ENCODE data around the gene SLC36A1.

SLC36A1 gene

GRCh38 chr5:151465476-151465875, 18.1 kb downstream of the SLC36A1 start:
- Histone ChIP-seq H3K9me3 (ENCODE audit: control insufficient read depth, insufficient read depth, low read length) (no peaks in the 10 kb centered on the region), H3K4me3 (ENCODE audit: low read length) (no peak overlapping the region), H3K27me3 (ENCODE audit: control insufficient read depth, insufficient read depth, low read length) (no peaks in the 10 kb centered on the region), H3K36me3 (ENCODE audit: control insufficient read depth, insufficient read depth, low read length) (peaks cover 3% of the 10 kb centered on the region; the same call in 1 of the 2 replicates), H3K4me1 (ENCODE audit: control insufficient read depth, insufficient read depth, low read length) (no peaks in the 10 kb centered on the region), H3K27ac (ENCODE audit: low read length) (no peak overlapping the region)
- WGBS (ENCODE audit: insufficient coverage, insufficient read length): no CpG with 5 or more reads among the region's 4 CpGs
- DNase-seq (ENCODE audit: low read depth, low spot score): no peak

- no peak for DNase-seq (ENCODE audit: low read depth, low spot score)
- Histone ChIP-seq H3K9me3 (ENCODE audit: control insufficient read depth, insufficient read depth, low read length) (no peaks in the 10 kb centered on the region), H3K36me3 (ENCODE audit: control insufficient read depth, insufficient read depth, low read length) (peaks cover 3% of the 10 kb centered on the region; the same call in 1 of the 2 replicates), H3K4me3 (ENCODE audit: low read length) (no peak overlapping the region), H3K27me3 (ENCODE audit: control insufficient read depth, insufficient read depth, low read length) (no peaks in the 10 kb centered on the region), H3K27ac (ENCODE audit: low read length) (no peak overlapping the region), H3K4me1 (ENCODE audit: control insufficient read depth, insufficient read depth, low read length) (no peaks in the 10 kb centered on the region)
- WGBS (ENCODE audit: insufficient coverage, insufficient read length): no CpG with 5 or more reads among the region's 8 CpGs
Observed at GRCh38 chr5:151467576-151467975, 20.2 kb downstream of the SLC36A1 start.

GRCh38 chr5:151469386-151469785, 22.0 kb downstream of the SLC36A1 start:
- no peaks in the 10 kb centered on the region for H3K9me3 ChIP-seq (ENCODE audit: control insufficient read depth, insufficient read depth, low read length)
- no peaks in the 10 kb centered on the region for H3K4me1 ChIP-seq (ENCODE audit: control insufficient read depth, insufficient read depth, low read length)
- no peak overlapping the region for H3K27ac ChIP-seq (ENCODE audit: low read length)
- H3K27me3 ChIP-seq (ENCODE audit: control insufficient read depth, insufficient read depth, low read length): no peaks in the 10 kb centered on the region
- no peak for DNase-seq (ENCODE audit: low read depth, low spot score)
- H3K36me3 ChIP-seq (ENCODE audit: control insufficient read depth, insufficient read depth, low read length): peaks cover 3% of the 10 kb centered on the region; the same call in 1 of the 2 replicates
- H3K4me3 ChIP-seq (ENCODE audit: low read length): no peak overlapping the region

DNA sequence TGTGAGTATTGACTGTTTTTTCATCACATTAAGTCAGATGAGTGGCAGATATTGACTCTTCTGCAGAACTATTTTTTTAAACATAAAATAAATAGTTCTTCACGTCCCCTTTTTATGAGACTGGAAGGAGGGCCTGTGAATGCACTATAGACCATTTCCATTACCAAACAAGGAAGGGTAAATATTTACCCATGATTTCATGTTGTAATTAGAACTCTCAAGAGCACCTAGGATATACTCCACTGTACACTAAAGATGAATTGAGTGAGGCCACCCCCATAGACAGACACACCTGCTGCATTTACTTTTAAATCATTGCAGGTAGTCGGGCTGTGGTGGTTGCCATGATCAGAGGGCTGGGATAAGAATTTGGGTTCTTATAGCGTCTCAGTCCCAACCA, 22.6 kb downstream of the SLC36A1 start:
- Histone ChIP-seq H3K36me3 (ENCODE audit: control insufficient read depth, insufficient read depth, low read length) (peaks cover 1% of the 10 kb centered on the region; the same call in 1 of the 2 replicates), H3K27me3 (ENCODE audit: control insufficient read depth, insufficient read depth, low read length) (no peaks in the 10 kb centered on the region), H3K9me3 (ENCODE audit: control insufficient read depth, insufficient read depth, low read length) (no peaks in the 10 kb centered on the region), H3K4me3 (ENCODE audit: low read length) (no peak overlapping the region), H3K4me1 (ENCODE audit: control insufficient read depth, insufficient read depth, low read length) (no peaks in the 10 kb centered on the region), H3K27ac (ENCODE audit: low read length) (no peak overlapping the region)
- no CpG with 5 or more reads among the region's 3 CpGs for WGBS (ENCODE audit: insufficient coverage, insufficient read length)
- DNase-seq (ENCODE audit: low read depth, low spot score): no peak

DNA sequence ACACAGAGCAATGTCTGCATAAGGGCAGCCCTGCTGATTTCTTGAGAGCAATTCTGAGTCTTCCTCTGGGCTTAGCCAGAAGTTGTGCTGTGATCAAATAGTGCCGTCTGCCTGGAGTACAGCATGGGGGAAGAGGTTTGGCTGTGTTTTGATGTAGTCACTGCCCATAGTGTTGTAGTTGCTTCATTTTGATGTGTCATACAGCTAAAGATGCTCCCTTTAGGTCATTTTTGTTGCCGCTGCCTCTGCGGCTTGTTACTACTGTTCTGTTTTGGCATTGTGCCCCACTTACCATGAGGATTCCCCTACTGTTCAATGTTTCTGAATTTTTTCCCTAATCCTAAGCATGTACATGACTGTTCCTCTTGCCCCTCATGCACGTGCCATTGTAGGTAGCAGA, 23.0 kb downstream of the SLC36A1 start:
- no CpG with 5 or more reads among the region's 4 CpGs for WGBS (ENCODE audit: insufficient coverage, insufficient read length)
- DNase-seq (ENCODE audit: low read depth, low spot score): no peak
- H3K36me3 ChIP-seq (ENCODE audit: control insufficient read depth, insufficient read depth, low read length): no peaks in the 10 kb centered on the region; the same call in 1 of the 2 replicates
- H3K9me3 ChIP-seq (ENCODE audit: control insufficient read depth, insufficient read depth, low read length): no peaks in the 10 kb centered on the region
- H3K27ac ChIP-seq (ENCODE audit: low read length): no peak overlapping the region
- H3K4me1 ChIP-seq (ENCODE audit: control insufficient read depth, insufficient read depth, low read length): no peaks in the 10 kb centered on the region
- no peaks in the 10 kb centered on the region for H3K27me3 ChIP-seq (ENCODE audit: control insufficient read depth, insufficient read depth, low read length)
- no peak overlapping the region for H3K4me3 ChIP-seq (ENCODE audit: low read length)

GRCh38 chr5:151471276-151471675, 23.9 kb downstream of the SLC36A1 start:
- H3K4me3 ChIP-seq (ENCODE audit: low read length): no peak overlapping the region
- no peak overlapping the region for H3K27ac ChIP-seq (ENCODE audit: low read length)
- H3K9me3 ChIP-seq (ENCODE audit: control insufficient read depth, insufficient read depth, low read length): no peaks in the 10 kb centered on the region
- no peaks in the 10 kb centered on the region for H3K27me3 ChIP-seq (ENCODE audit: control insufficient read depth, insufficient read depth, low read length)
- no peak for DNase-seq (ENCODE audit: low read depth, low spot score)
- H3K4me1 ChIP-seq (ENCODE audit: control insufficient read depth, insufficient read depth, low read length): no peaks in the 10 kb centered on the region
- WGBS (ENCODE audit: insufficient coverage, insufficient read length): 100% methylated on average over 1 of the region's 1 CpG
- H3K36me3 ChIP-seq (ENCODE audit: control insufficient read depth, insufficient read depth, low read length): no peaks in the 10 kb centered on the region; the same call in 1 of the 2 replicates

DNA sequence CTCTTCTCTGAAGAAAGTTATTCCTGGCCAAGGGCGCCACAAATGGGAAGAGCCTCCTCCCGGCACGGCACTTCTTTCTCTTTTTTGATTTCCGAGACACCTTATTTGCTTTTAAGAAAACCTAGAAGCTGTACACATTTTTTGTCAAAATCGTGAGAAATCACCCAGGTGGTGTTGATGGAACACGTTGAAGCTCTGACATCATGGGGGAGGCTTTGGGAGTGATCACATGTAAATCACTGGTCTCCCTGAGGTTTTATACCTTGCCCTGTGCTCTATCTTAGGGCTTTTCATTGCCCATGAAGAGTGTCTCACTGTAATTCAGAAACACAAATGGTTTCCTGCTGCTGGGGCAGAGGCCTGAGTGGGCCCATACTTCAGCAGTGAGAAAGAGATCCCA, 27.4 kb downstream of the SLC36A1 start:
- Histone ChIP-seq H3K27me3 (ENCODE audit: control insufficient read depth, insufficient read depth, low read length) (no peaks in the 10 kb centered on the region), H3K9me3 (ENCODE audit: control insufficient read depth, insufficient read depth, low read length) (no peaks in the 10 kb centered on the region), H3K27ac (ENCODE audit: low read length) (no peak overlapping the region), H3K4me3 (ENCODE audit: low read length) (no peak overlapping the region), H3K4me1 (ENCODE audit: control insufficient read depth, insufficient read depth, low read length) (no peaks in the 10 kb centered on the region), H3K36me3 (ENCODE audit: control insufficient read depth, insufficient read depth, low read length) (no peaks in the 10 kb centered on the region)
- no CpG with 5 or more reads among the region's 6 CpGs for WGBS (ENCODE audit: insufficient coverage, insufficient read length)
- DNase-seq (ENCODE audit: low read depth, low spot score): no peak

DNA sequence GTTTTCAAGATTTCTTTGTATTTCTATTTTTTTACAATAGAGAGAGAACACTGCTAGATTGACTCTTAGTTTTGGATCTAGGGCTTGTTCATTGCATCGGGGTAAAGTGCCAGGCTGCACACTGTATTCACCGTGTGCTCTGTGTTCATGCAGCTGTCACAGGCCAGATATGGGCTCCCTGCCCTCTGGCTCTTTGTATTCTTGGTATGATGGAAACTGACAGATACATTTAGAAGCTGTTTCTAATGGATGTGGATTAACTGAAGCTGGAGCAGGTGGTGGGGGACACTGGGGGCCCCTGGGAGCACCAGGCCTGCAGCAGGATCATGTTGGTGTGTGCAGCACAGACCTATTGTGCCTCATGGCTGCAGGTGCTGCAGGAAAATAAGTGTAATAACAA, 28.0 kb downstream of the SLC36A1 start:
- Histone ChIP-seq H3K27ac (ENCODE audit: low read length) (no peak overlapping the region), H3K27me3 (ENCODE audit: control insufficient read depth, insufficient read depth, low read length) (no peaks in the 10 kb centered on the region), H3K36me3 (ENCODE audit: control insufficient read depth, insufficient read depth, low read length) (no peaks in the 10 kb centered on the region), H3K4me3 (ENCODE audit: low read length) (no peak overlapping the region), H3K9me3 (ENCODE audit: control insufficient read depth, insufficient read depth, low read length) (no peaks in the 10 kb centered on the region), H3K4me1 (ENCODE audit: control insufficient read depth, insufficient read depth, low read length) (no peaks in the 10 kb centered on the region)
- DNase-seq (ENCODE audit: low read depth, low spot score): no peak
- WGBS (ENCODE audit: insufficient coverage, insufficient read length): no CpG with 5 or more reads among the region's 2 CpGs

DNA sequence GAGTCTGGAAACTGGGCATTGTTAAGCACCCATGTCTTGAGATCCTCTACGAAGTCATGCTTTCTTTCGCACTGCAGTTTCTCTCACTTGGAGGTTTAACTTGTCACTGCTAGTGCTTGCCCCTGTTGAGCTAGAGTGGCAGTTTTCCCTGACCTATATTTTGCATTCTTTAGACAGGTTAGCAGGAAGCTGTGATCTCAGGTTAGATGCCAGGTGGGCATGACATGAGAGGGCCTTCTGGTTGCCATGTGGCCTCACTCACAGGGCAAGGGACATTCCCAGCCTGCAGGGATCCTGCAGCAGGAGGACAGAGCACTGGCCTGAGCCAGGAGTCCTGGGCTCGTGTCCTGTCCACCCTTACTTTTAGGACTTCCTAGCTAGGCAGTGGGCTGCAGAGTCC, 28.6 kb downstream of the SLC36A1 start:
- Histone ChIP-seq H3K9me3 (ENCODE audit: control insufficient read depth, insufficient read depth, low read length) (no peaks in the 10 kb centered on the region), H3K4me1 (ENCODE audit: control insufficient read depth, insufficient read depth, low read length) (no peaks in the 10 kb centered on the region), H3K36me3 (ENCODE audit: control insufficient read depth, insufficient read depth, low read length) (no peaks in the 10 kb centered on the region), H3K27ac (ENCODE audit: low read length) (no peak overlapping the region), H3K27me3 (ENCODE audit: control insufficient read depth, insufficient read depth, low read length) (no peaks in the 10 kb centered on the region), H3K4me3 (ENCODE audit: low read length) (no peak overlapping the region)
- DNase-seq (ENCODE audit: low read depth, low spot score): no peak
- no CpG with 5 or more reads among the region's 3 CpGs for WGBS (ENCODE audit: insufficient coverage, insufficient read length)

DNA sequence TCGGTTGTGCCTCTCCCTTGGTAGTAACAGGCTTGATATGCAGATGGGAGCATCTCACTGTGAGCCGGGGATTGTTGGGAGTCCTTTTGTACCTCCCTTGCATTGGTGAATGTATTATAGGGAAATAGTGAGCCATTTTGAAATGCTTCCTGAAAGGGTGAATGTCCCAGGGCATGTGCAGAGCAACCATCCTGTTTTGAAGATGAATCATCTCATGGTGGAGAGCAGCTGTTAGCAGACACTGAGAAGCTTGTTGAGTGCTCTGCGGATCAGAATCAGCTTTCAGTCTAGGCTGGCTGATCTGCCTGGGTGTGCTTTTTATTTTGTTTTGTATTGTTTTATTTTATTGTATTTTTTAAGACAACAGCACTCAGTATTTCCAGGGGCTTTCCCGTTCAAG, 29.7 kb downstream of the SLC36A1 start:
- Histone ChIP-seq H3K27me3 (ENCODE audit: control insufficient read depth, insufficient read depth, low read length) (no peaks in the 10 kb centered on the region), H3K27ac (ENCODE audit: low read length) (no peak overlapping the region), H3K9me3 (ENCODE audit: control insufficient read depth, insufficient read depth, low read length) (no peaks in the 10 kb centered on the region), H3K4me3 (ENCODE audit: low read length) (no peak overlapping the region), H3K36me3 (ENCODE audit: control insufficient read depth, insufficient read depth, low read length) (no peaks in the 10 kb centered on the region), H3K4me1 (ENCODE audit: control insufficient read depth, insufficient read depth, low read length) (no peaks in the 10 kb centered on the region)
- DNase-seq (ENCODE audit: low read depth, low spot score): no peak
- WGBS (ENCODE audit: insufficient coverage, insufficient read length): no CpG with 5 or more reads among the region's 4 CpGs

- no peak overlapping the region for H3K4me3 ChIP-seq (ENCODE audit: low read length)
- no CpG with 5 or more reads among the region's 7 CpGs for WGBS (ENCODE audit: insufficient coverage, insufficient read length)
- H3K27ac ChIP-seq (ENCODE audit: low read length): no peak overlapping the region
Observed at GRCh38 chr5:151480384-151481293, 33.2 kb downstream of the SLC36A1 start.

More at GRCh38 chr5:151480384-151481293, 33.2 kb downstream of the SLC36A1 start:
- DNase-seq (ENCODE audit: low read depth, low spot score): no peak
- Histone ChIP-seq H3K27me3 (ENCODE audit: control insufficient read depth, insufficient read depth, low read length) (no peaks in the 10 kb centered on the region), H3K36me3 (ENCODE audit: control insufficient read depth, insufficient read depth, low read length) (0 out of 2 replicates have a peak, but pooled peaks cover 2% of the 10 kb centered on the region), H3K9me3 (ENCODE audit: control insufficient read depth, insufficient read depth, low read length) (no peaks in the 10 kb centered on the region), H3K4me1 (ENCODE audit: control insufficient read depth, insufficient read depth, low read length) (no peaks in the 10 kb centered on the region)

Data from iPS DF 6.9 (cell line).